Activated naive CD8-positive, alpha-beta T cell treated with anti-CD3 and anti-CD28 coated beads, Interleukin-2, amount 50 U/mL, for 24 hours (primary cell): ENCODE results near the gene HNRNPA1L2.
A peak's percentile ranks its signal among the peaks of the same experiment; 100 is the strongest.
"Not testable (repeated sequence)": the region's sequence is repeated elsewhere in the genome, so short reads cannot be mapped to it uniquely, and the experiment has no call there.

Experiments used
- ATAC-seq: fragments of 150-1000 bp; cut with Tn5 transposase; one replicate; pipeline ENCODE4 v1.10.0; 2021
- DNase-seq: peaks from one replicate; pipeline ENCODE4 v3.0.0; 2021
- H3K27ac Mint-ChIP-seq: one replicate; pipeline ENCODE4 v1.8.0; 2021; ENCODE audit warnings: mild to moderate bottlenecking, mixed read lengths
- H3K27me3 Mint-ChIP-seq: one replicate; pipeline ENCODE4 v1.8.0; 2021; ENCODE audit warnings: mixed read lengths
- H3K36me3 Mint-ChIP-seq: one replicate; pipeline ENCODE4 v1.8.0; 2021; ENCODE audit warnings: low read depth, mixed read lengths
- H3K4me1 Mint-ChIP-seq: one replicate; pipeline ENCODE4 v1.8.0; 2021; ENCODE audit warnings: mixed read lengths
- H3K4me3 Mint-ChIP-seq: one replicate; pipeline ENCODE4 v1.8.0; 2021; ENCODE audit warnings: mild to moderate bottlenecking, moderate library complexity, mixed read lengths
- H3K9me3 Mint-ChIP-seq: one replicate; pipeline ENCODE4 v1.8.0; 2021; ENCODE audit warnings: mixed read lengths

HNRNPA1L2 gene

DNA sequence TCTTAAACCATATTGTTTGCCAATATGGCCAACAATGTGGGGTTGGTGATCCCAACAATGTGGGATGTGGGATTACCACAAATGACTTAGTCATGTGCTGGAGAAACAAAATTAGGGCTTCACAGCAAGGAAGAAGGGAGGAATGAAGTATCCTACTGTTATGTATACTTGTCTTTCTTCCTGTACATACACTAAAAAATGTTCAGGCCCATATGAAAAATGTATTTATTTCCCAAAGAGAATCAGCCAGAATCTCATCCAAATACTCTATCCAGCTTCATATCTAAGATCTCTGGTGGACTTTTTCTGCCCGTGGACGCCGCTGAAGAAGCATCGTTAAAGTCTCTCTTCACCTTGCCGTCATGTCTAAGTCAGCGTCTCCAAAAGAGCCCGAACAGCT is at the start of gene HNRNPA1L2:
TSS of gene HNRNPA1L2 (plus strand) at position 301 of the 400 bp plus-strand sequence. CDS start at position 363, 62 bp downstream.
- H3K36me3 Mint-ChIP-seq = peaks cover 43% of the 10 kb centered on the region
- H3K4me3 Mint-ChIP-seq = no peak within 1 kb of the TSS
- H3K9me3 Mint-ChIP-seq = no peaks in the 10 kb centered on the region
- H3K4me1 Mint-ChIP-seq = peaks cover 2% of the 10 kb centered on the region
- no peak within 1 kb of the TSS for H3K27ac Mint-ChIP-seq
- ATAC-seq (no peak), DNase-seq (no peak)
- no peaks in the 10 kb centered on the region for H3K27me3 Mint-ChIP-seq

DNA sequence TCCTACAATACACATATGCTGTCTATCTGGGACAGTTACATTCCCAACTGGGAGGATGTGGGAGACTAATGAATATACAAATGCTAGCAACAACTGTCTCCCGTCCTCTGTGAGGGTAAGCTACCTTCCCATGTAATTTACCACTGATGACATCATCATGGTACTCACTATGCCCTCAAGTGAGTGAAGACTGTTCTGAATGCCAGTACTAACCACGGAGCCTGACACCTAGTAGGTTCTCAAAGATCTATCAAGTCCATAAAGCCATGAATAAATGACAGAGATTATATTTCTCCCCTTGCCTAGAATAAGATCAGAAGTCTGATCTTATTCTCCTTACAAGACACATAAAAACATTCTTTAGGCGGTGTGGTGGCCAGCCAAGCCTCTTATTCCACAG is 49.1 kb upstream of the HNRNPA1L2 start:
- H3K4me1 Mint-ChIP-seq, H3K36me3 Mint-ChIP-seq, H3K27ac Mint-ChIP-seq, ATAC-seq, DNase-seq, H3K9me3 Mint-ChIP-seq, H3K4me3 Mint-ChIP-seq: not testable (repeated sequence)
- H3K27me3 Mint-ChIP-seq = peaks cover 27% of the 10 kb centered on the region

DNA sequence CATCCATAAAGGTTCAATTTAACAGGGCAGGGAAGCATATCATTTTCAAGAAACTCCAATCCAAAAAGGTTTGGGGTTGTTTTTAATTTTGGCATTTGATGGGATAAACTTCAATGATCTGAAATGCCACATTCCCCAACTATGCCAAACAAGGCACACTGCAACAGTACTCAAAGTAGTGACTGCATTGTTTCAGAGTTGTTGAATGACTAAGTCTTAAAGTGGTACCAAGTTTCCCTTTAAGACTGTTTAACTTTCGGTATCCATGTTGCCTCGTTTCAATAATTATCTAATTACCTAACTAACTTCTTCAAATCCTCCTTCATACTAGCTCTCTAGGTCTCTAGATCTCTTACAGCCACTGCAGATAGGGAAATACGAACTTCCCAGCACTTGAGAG is 48.4 kb upstream of the HNRNPA1L2 start:
- H3K27ac Mint-ChIP-seq, H3K4me3 Mint-ChIP-seq, ATAC-seq, DNase-seq, H3K36me3 Mint-ChIP-seq, H3K9me3 Mint-ChIP-seq, H3K4me1 Mint-ChIP-seq: not testable (repeated sequence)
- peaks cover 32% of the 10 kb centered on the region for H3K27me3 Mint-ChIP-seq

DNA sequence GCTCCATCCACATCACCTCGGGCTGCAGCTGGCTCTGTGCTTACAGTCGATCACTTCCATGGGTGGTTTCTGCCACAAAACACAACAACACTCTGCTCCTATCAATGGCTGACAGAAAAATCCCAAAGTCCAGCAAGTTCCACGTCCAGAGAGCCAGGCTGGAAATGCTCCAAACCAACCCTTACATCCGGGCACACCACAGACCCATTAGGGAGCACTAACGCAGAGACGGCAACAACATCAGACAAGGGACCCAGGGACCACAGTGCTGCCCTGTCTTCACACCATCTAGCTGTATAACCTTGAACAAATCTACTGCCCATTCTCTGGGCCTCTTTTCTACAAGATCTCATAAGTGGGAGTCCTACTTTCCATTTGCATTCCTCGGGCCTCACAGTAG is 47.9 kb upstream of the HNRNPA1L2 start:
- H3K4me1 Mint-ChIP-seq, H3K9me3 Mint-ChIP-seq, ATAC-seq, H3K36me3 Mint-ChIP-seq, H3K4me3 Mint-ChIP-seq, DNase-seq, H3K27ac Mint-ChIP-seq: not testable (repeated sequence)
- H3K27me3 Mint-ChIP-seq = peaks cover 36% of the 10 kb centered on the region

DNA sequence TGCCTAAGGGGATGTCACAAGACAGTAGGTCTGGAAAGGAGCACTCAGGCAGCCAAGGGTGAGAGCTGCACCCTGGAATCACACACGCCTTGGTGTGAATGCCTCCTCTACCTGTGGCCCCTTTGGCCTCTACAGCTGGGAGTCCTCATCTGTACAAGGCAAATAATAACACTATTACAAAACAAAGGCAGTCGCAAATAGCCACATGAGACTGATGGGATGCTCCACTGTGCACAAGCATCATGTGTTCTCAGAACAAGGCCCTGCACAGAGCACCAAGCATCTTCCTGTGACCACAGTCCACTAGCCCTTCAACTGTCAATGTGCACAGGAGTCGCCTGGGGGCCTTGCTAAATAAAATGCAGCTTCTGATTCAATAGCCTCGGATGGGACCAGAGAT is 44.6 kb upstream of the HNRNPA1L2 start:
- no peak for ATAC-seq
- no peaks in the 10 kb centered on the region for H3K36me3 Mint-ChIP-seq
- H3K27ac Mint-ChIP-seq = no peak overlapping the region
- no peaks in the 10 kb centered on the region for H3K9me3 Mint-ChIP-seq
- DNase-seq = no peak
- no peak overlapping the region for H3K4me3 Mint-ChIP-seq
- H3K27me3 Mint-ChIP-seq = peaks cover 35% of the 10 kb centered on the region
- peaks cover 12% of the 10 kb centered on the region for H3K4me1 Mint-ChIP-seq

DNA sequence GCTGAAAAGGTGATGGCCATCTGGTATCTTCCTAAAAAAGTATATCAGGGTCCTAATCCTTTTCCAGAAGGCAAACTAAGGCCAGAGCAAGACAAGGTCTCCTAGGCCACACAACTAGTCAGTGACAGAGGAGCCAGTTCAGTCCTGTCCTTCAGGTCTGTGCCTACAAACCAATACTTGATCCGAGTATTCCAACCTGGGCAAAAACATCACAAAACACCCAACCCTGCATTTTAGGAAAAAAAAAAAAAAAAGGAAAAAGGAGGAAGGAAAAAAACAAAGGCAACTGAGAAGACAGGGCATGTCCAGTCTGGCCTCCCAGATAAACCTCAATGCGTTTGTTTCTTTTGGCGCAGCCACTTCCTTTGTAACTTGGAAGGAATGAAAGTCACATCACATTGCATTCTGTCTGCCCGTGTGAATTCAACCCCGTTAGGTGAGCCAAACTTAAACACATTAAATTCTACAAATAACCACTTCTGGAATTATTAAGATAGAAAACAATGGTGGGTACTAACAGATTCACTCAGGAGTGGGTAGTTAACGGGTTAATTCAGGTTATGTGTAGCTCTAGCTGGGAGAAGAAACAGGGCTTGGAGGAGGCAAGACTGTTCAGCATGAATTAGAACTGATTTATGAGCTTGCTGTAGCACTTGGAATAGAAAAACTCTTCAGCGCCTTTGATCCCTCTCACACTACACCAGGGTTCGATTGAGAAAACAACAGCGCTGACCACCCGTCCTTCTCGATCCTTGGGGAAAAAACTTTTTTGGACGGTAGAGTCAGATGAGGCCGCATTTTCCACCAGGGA is 43.0 kb upstream of the HNRNPA1L2 start:
- Mint-ChIP-seq H3K4me1 (peaks cover 13% of the 10 kb centered on the region), H3K27ac (no peak overlapping the region), H3K36me3 (no peaks in the 10 kb centered on the region), H3K27me3 (peaks cover 29% of the 10 kb centered on the region), H3K4me3 (peak overlapping the region; percentile 59), H3K9me3 (no peaks in the 10 kb centered on the region)
- ATAC-seq = no peak
- no peak for DNase-seq

DNA sequence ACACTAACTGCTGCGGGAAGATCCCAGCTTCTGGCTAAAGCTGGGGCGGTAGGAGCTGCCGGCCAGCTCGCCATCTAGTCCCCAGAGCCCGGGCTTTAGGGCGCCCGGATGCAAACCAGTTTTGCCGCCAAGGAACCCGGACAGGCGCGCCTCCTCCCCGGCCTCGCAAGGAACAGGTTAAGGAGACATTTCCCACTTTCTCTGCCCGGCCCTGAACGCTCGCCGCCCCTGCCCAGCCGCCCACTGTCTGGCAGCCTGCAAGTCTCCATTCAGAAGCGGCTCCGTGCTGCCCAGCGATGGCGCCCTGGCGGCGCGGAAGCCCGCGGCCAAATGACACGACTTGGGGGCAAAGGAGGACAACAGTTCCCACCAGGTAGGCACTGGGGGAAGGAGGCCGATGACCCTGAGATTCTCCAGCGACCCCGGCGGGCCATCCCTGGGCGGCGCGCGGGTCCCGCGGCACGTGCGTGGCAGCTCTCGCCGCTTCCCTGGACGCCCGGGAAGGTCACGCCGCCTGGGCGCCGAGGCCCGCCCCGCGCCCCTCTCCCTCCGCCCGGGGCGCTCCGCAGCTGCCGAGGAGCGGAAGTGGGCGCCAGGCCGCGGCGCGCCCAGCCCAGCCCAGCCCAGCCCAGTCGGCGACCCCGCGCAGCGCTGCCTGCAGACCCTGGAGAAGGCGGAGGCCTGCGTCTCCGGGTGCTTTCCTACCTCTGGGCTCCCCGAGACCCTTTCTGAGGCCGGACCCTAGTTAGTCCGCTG is 42.2 kb upstream of the HNRNPA1L2 start:
- peaks cover 29% of the 10 kb centered on the region for H3K27me3 Mint-ChIP-seq
- DNase-seq (peak; percentile 13), ATAC-seq (peak; percentile 34)
- peak overlapping the region; percentile 59 for H3K4me3 Mint-ChIP-seq
- no peaks in the 10 kb centered on the region for H3K9me3 Mint-ChIP-seq
- peaks cover 13% of the 10 kb centered on the region for H3K4me1 Mint-ChIP-seq
- no peaks in the 10 kb centered on the region for H3K36me3 Mint-ChIP-seq
- H3K27ac Mint-ChIP-seq = no peak overlapping the region

DNA sequence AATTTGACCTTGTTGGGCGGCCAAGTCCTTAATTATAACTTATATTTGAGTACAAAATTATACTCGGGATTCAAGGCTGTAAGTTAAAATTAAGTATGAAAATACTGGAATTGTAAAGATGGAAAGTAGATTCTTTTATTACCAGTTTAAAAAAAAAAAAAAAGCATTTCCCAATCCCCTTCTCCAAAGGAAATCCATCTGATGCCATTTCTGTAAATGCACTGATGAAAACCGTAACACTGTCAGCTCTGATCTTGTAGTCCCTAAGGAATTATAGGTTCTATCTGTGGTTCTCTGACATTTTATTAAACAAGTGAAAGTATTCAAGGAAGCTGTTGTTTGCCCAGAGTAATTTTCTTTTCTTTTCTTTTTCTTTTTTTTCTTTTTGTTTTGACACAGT is 41.6 kb upstream of the HNRNPA1L2 start:
- no peaks in the 10 kb centered on the region for H3K9me3 Mint-ChIP-seq
- peak overlapping the region; percentile 32 for H3K4me3 Mint-ChIP-seq
- no peak overlapping the region for H3K27ac Mint-ChIP-seq
- H3K36me3 Mint-ChIP-seq = no peaks in the 10 kb centered on the region
- H3K4me1 Mint-ChIP-seq = peaks cover 13% of the 10 kb centered on the region
- ATAC-seq (no peak), DNase-seq (no peak)
- H3K27me3 Mint-ChIP-seq = peaks cover 29% of the 10 kb centered on the region

DNA sequence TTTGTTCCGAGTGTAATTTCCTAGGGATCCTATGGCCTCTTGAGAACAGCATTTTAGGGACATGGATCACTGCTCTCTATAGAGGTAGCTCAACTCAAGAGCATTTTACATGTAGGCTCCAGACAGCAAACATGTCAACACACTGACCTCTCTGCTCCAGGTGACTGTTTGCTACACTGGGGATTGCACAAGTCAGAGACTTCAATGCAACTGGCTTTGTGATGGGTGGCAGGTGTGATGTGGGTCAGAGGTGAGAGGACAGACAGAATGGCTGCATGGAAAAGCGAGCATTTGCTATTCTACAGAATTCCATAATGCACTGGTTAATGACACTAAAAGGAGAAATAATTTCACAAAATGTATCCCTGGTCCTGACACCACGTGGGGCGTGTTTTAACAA is 38.9 kb upstream of the HNRNPA1L2 start:
- DNase-seq, H3K9me3 Mint-ChIP-seq, H3K36me3 Mint-ChIP-seq, H3K4me3 Mint-ChIP-seq, ATAC-seq, H3K27ac Mint-ChIP-seq: not testable (repeated sequence)
- Mint-ChIP-seq H3K27me3 (peaks cover 24% of the 10 kb centered on the region), H3K4me1 (peaks cover 13% of the 10 kb centered on the region)

DNA sequence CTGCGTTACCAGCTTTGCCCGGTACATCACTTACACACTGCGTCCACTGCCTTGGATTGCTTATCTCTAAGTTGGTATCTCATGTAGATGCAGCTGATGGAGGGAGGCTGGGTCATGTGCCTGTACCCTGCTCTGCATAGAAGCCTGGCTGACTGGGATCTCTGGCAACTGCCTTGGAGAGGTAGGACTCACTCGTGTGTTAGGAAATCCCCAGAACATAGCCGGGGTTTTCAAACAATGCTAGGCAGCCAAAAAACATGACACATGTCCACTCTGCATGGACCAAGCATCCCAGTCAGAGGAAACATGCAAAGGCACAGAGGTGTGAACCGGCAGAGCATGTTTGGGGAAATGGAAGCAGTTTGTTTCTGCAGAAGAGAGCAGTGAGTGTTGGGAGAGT is 36.1 kb upstream of the HNRNPA1L2 start:
- not testable (repeated sequence) for ATAC-seq, H3K36me3 Mint-ChIP-seq, H3K27me3 Mint-ChIP-seq, H3K4me3 Mint-ChIP-seq, H3K27ac Mint-ChIP-seq, H3K4me1 Mint-ChIP-seq, DNase-seq, H3K9me3 Mint-ChIP-seq

DNA sequence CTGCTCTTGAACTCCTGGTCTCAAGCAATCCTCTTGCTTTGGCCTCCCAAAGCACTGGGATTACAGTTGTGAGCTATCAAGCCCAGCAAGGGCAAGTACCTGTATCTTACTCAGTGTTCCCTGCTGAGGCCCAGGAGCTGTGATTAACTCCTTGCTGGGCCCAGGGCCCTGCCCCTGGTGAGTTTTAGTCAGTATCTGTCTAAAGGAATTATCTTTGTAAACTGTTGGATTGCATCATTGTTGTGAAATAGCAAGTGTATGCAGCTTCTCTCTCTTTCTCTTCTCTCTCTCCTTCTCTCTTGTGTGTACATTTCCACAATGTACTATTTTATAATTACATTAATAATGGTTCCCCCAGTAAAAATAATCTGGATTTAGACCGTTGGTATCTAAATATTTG is 35.4 kb upstream of the HNRNPA1L2 start:
- not testable (repeated sequence) for H3K4me3 Mint-ChIP-seq, H3K36me3 Mint-ChIP-seq, DNase-seq, H3K27ac Mint-ChIP-seq, H3K27me3 Mint-ChIP-seq, H3K4me1 Mint-ChIP-seq, H3K9me3 Mint-ChIP-seq, ATAC-seq

DNA sequence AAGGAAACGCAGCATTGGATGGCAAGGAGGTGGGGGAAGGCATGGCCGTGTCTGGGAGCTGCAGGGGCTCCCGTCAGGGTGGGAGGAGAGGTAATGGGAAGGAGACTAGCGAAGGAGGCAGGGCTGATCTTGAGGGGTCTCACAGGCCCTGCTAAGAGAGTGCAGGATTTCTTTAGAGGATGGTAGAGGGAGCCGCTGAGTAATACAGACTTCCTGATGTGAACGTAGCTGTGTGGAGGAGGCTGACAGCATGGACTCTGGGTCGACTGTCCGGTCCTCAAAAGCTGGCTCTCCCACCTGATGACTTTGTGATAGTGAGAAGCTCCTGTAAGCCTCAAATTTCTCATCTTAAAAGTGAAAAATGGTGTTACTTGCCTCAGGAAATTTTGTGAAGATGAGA is 34.0 kb upstream of the HNRNPA1L2 start:
- H3K27ac Mint-ChIP-seq, DNase-seq, H3K4me1 Mint-ChIP-seq: not testable (repeated sequence)

DNA sequence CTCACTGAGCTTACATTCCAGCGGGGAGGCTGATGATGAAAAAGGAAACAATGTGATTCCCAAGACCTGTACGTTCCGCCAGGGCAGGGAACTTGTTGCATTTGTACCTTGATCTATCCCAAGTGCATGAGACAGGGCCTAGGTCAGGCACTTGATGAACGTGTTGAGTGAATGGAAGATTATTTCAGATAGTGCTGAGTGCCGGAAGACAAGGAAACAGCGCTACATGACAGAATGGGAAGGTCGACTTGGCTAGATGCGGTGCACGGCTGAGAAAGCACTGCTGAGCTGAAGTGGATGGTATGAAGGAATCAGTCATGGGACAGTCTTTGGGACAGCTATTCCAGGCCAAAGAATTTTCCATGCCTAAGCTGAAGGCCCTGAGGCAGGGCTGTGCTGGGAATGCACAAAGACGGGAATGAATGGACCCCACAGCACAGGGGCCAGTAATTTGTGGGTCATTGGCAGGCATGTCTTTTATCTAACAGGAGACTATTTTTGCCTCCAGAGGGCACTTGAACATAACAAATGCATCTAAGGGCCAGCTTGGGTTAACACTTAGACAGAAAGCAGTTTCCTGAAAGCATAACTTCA is 33.1 kb upstream of the HNRNPA1L2 start:
- not testable (repeated sequence) for H3K27me3 Mint-ChIP-seq, DNase-seq, H3K9me3 Mint-ChIP-seq, H3K4me3 Mint-ChIP-seq, H3K4me1 Mint-ChIP-seq, H3K36me3 Mint-ChIP-seq
- ATAC-seq = peak; percentile 33
- H3K27ac Mint-ChIP-seq = peak overlapping the region; percentile 4

More for the DNA sequence above, 34.0 kb upstream of the HNRNPA1L2 start:
- H3K36me3 Mint-ChIP-seq, H3K4me3 Mint-ChIP-seq, H3K27me3 Mint-ChIP-seq, H3K9me3 Mint-ChIP-seq, ATAC-seq: not testable (repeated sequence)

DNA sequence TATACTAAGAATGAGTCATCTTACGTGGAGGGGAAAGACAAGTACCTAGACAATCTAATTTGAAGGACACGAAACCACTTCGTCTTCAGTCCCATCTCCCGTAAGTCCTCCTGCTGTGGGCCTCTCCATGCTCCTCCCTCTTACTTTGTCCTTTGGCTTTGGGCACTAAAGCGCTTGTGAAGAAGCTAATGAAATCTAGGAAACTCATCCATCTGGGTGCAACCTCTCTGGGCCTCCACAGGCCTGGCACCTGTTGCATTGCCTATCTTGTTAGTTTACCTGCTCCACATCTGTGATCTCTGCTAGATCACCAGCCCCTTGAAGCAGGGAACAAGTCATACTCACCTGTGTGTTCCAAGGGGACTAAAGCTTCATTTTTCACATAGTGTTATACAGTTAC is 32.1 kb upstream of the HNRNPA1L2 start:
- not testable (repeated sequence) for H3K36me3 Mint-ChIP-seq, H3K27me3 Mint-ChIP-seq, DNase-seq, H3K4me1 Mint-ChIP-seq, H3K4me3 Mint-ChIP-seq, H3K9me3 Mint-ChIP-seq, H3K27ac Mint-ChIP-seq, ATAC-seq
